Endodermal cell (in vitro differentiated cells): ENCODE data around the gene IKBIP. TPM values are rescaled to one million over a fixed set of nuclear protein-coding genes. Genes with fewer than 3 reads are reported as not detected.
"Not testable (repeated sequence)": the region's sequence is repeated elsewhere in the genome, so short reads cannot be mapped to it uniquely, and the experiment has no call there.

ENCODE experiments used
- DNase-seq: peaks from one replicate; pipeline ENCODE4 v3.0.0-alpha.2; 2017
- H3K27ac ChIP-seq: 2 replicates; pipeline ENCODE4 v1.5.1; 2013; ENCODE audit warnings: mild to moderate bottlenecking, low read depth, low read length, moderate library complexity
- H3K27me3 ChIP-seq: 2 replicates; pipeline ENCODE4 v1.6.1; 2013; ENCODE audit warnings: mild to moderate bottlenecking, low read length, moderate library complexity; ENCODE audit not compliant: insufficient read depth, control insufficient read depth, poor library complexity, severe bottlenecking
- H3K36me3 ChIP-seq: 2 replicates; pipeline ENCODE4 v1.7.0; 2013; ENCODE audit warnings: mild to moderate bottlenecking, low read length, moderate library complexity; ENCODE audit not compliant: control insufficient read depth, insufficient read depth
- H3K4me1 ChIP-seq: one replicate; pipeline ENCODE4 v1.7.0; 2013; ENCODE audit warnings: low read length; ENCODE audit not compliant: control insufficient read depth, insufficient read depth
- H3K4me3 ChIP-seq: 2 replicates; pipeline ENCODE4 v1.5.1; 2013; ENCODE audit warnings: mild to moderate bottlenecking, low read length, moderate library complexity
- H3K9ac ChIP-seq: 2 replicates; pipeline ENCODE4 v1.6.1; 2013; ENCODE audit warnings: mild to moderate bottlenecking, low read length, moderate library complexity; ENCODE audit not compliant: poor library complexity, severe bottlenecking; ENCODE audit errors: extremely low read depth
- H3K9me3 ChIP-seq: 2 replicates; pipeline ENCODE4 v1.6.1; 2013; ENCODE audit warnings: mild to moderate bottlenecking, low read length, moderate library complexity; ENCODE audit not compliant: control insufficient read depth
- H3K27ac Mint-ChIP-seq: 2 replicates; pipeline ENCODE4 v1.8.0; 2020; ENCODE audit warnings: mixed read lengths
- H3K27me3 Mint-ChIP-seq: 2 replicates; pipeline ENCODE4 v1.8.0; 2021; ENCODE audit warnings: mild to moderate bottlenecking, mixed read lengths; ENCODE audit not compliant: insufficient read depth
- H3K36me3 Mint-ChIP-seq: 2 replicates; pipeline ENCODE4 v1.8.0; 2020; ENCODE audit warnings: low read depth, mixed read lengths
- H3K4me1 Mint-ChIP-seq: 2 replicates; pipeline ENCODE4 v1.8.0; 2020; ENCODE audit warnings: mixed read lengths
- H3K4me3 Mint-ChIP-seq: 2 replicates; pipeline ENCODE4 v1.8.0; 2020; ENCODE audit warnings: mild to moderate bottlenecking, moderate library complexity, mixed read lengths
- H3K9me3 Mint-ChIP-seq: 2 replicates; pipeline ENCODE4 v1.8.0; 2020; ENCODE audit warnings: mild to moderate bottlenecking, mixed read lengths
- CTCF ChIP-seq: fragments of 200-600 bp; sonication (generic); conservative IDR thresholded peaks from 2 replicates; pipeline ENCODE4 v1.5.0; 2021; ENCODE audit warnings: antibody characterized with exemption, mild to moderate bottlenecking
- WGBS, 2 experiments: methylation state at CpG; one replicate each; pipeline versions ENCODE4 v1.1.5 to v1.1.7; 2013; ENCODE audit warnings: missing lambda C conversion rate in 2 of 2, mixed read lengths in 1 of 2; ENCODE audit not compliant: insufficient coverage in 1 of 2, insufficient read length in 1 of 2; 5-methylcytosine and 5-hydroxymethylcytosine counted together
- total RNA-seq, 2 donors: library from RNA; stranded (reverse); fragmentation: NEBNext Ultra II Directional in 1 of 2; extraction: Animal tissue kit (Norgen Biotek cat#: 25700) in 1 of 2; gene quantifications; 2 replicates in 1 of 2; 3 replicates in 1 of 2; pipeline ENCODE4 v1.2.1, GENCODE V29; 2021

Gene IKBIP
- total RNA-seq, 2 donors from 2014 or later: 10.6 to 16.3 TPM

- Histone ChIP-seq H3K36me3 (peaks cover 38% of the 10 kb centered on the region), H3K4me1 (no peaks in the 10 kb centered on the region), H3K4me3 (peak overlapping the region; percentile 100), H3K27ac (no peak overlapping the region), H3K9me3 (no peaks in the 10 kb centered on the region), H3K9ac (peak overlapping the region; percentile 64), H3K27me3 (no peaks in the 10 kb centered on the region)
- no peak for DNase-seq
- peak; percentile 32 for TF ChIP-seq CTCF
- Mint-ChIP-seq H3K9me3 (no peaks in the 10 kb centered on the region), H3K36me3 (peaks cover 21% of the 10 kb centered on the region), H3K4me1 (peaks cover 9% of the 10 kb centered on the region), H3K27ac (no peak overlapping the region), H3K27me3 (no peaks in the 10 kb centered on the region), H3K4me3 (peak overlapping the region; percentile 90)
- WGBS, 2 experiments: 39 to 41% methylated on average over 3 to 7 of the region's 8 CpGs
These were observed 1.9 kb upstream of the IKBIP start for GRCh38 chr12:98646294-98647090.

GRCh38 chr12:98645572-98646067 is 1.0 kb upstream of the IKBIP start:
- no peak for TF ChIP-seq CTCF
- Mint-ChIP-seq H3K4me3 (peak overlapping the region; percentile 90), H3K27me3 (no peaks in the 10 kb centered on the region), H3K36me3 (peaks cover 16% of the 10 kb centered on the region), H3K9me3 (no peaks in the 10 kb centered on the region), H3K27ac (peak overlapping the region; percentile 45), H3K4me1 (peaks cover 9% of the 10 kb centered on the region)
- no peaks in the 10 kb centered on the region for H3K9me3 ChIP-seq
- no peaks in the 10 kb centered on the region for H3K27me3 ChIP-seq
- H3K4me3 ChIP-seq: peak overlapping the region; percentile 100
- H3K27ac ChIP-seq: peak overlapping the region; percentile 92
- H3K9ac ChIP-seq: peak overlapping the region; percentile 64
- 4 to 7% methylated on average over 7 to 24 of the region's 24 CpGs for WGBS, 2 experiments
- peaks cover 30% of the 10 kb centered on the region for H3K36me3 ChIP-seq
- DNase-seq: peak; percentile 79
- H3K4me1 ChIP-seq: no peaks in the 10 kb centered on the region

GRCh38 chr12:98644433-98644711 is 216 bp downstream of the IKBIP start:
- Mint-ChIP-seq H3K27me3 (no peaks in the 10 kb centered on the region), H3K4me1 (peaks cover 9% of the 10 kb centered on the region), H3K27ac (peak overlapping the region; percentile 94), H3K4me3 (peak overlapping the region; percentile 90), H3K9me3 (no peaks in the 10 kb centered on the region), H3K36me3 (peaks cover 6% of the 10 kb centered on the region)
- Histone ChIP-seq H3K27me3 (no peaks in the 10 kb centered on the region), H3K4me3 (peak overlapping the region; percentile 100), H3K36me3 (peaks cover 18% of the 10 kb centered on the region), H3K9ac (peak overlapping the region; percentile 64), H3K27ac (peak overlapping the region; percentile 92), H3K4me1 (no peaks in the 10 kb centered on the region), H3K9me3 (no peaks in the 10 kb centered on the region)
- peak; percentile 93 for DNase-seq
- WGBS, 2 experiments: 0% methylated on average over 20 of the region's 20 CpGs; no CpG with 5 or more reads in 1 of the 2 experiments
- peak; percentile 25 for TF ChIP-seq CTCF

- H3K4me1 Mint-ChIP-seq, H3K36me3 Mint-ChIP-seq, H3K27ac Mint-ChIP-seq, H3K36me3 ChIP-seq, H3K27me3 Mint-ChIP-seq, H3K4me1 ChIP-seq, H3K9me3 Mint-ChIP-seq, DNase-seq, H3K9ac ChIP-seq, H3K27ac ChIP-seq, H3K27me3 ChIP-seq, H3K9me3 ChIP-seq: not testable (repeated sequence)
- peak overlapping the region; percentile 90 for H3K4me3 Mint-ChIP-seq
- H3K4me3 ChIP-seq: peak overlapping the region; percentile 100
- WGBS, 2 experiments: 99% methylated on average over 5 of the region's 5 CpGs; no CpG with 5 or more reads in 1 of the 2 experiments
These were observed 1.8 kb downstream of the IKBIP start for GRCh38 chr12:98642801-98643200.
